Measurements from ENCODE around the gene NFRKB.

Gene NFRKB

GRCh38 chr11:129895126-129896041 is at the start of gene NFRKB:
NFRKB (minus strand) TSS chr11:129895578; CDS start chr11:129892849, 2,729 bp downstream.
- peak within 1 kb of the TSS; percentile 94 for H3K9ac ChIP-seq (ENCODE audit: low read length)
- H3K27me3 ChIP-seq (ENCODE audit: control insufficient read depth, insufficient read depth, low read length): no peaks in the 10 kb centered on the region
- H3K9me3 ChIP-seq (ENCODE audit: control insufficient read depth, low read length): no peaks in the 10 kb centered on the region
- no peaks in the 10 kb centered on the region for H3K4me1 ChIP-seq (ENCODE audit: control insufficient read depth, insufficient read depth, low read length)
- H3K36me3 ChIP-seq (ENCODE audit: control insufficient read depth, insufficient read depth, low read length): no peaks in the 10 kb centered on the region
- peak within 1 kb of the TSS; percentile 32 for H3K4me3 ChIP-seq (ENCODE audit: low read length)

- Histone ChIP-seq H3K9me3 (ENCODE audit: control insufficient read depth, low read length) (no peaks in the 10 kb centered on the region), H3K4me1 (ENCODE audit: control insufficient read depth, insufficient read depth, low read length) (no peaks in the 10 kb centered on the region), H3K36me3 (ENCODE audit: control insufficient read depth, insufficient read depth, low read length) (no peaks in the 10 kb centered on the region), H3K27me3 (ENCODE audit: control insufficient read depth, insufficient read depth, low read length) (no peaks in the 10 kb centered on the region), H3K9ac (ENCODE audit: low read length) (no peak overlapping the region), H3K4me3 (ENCODE audit: low read length) (no peak overlapping the region)
Observed at GRCh38 chr11:129944696-129945095, 49.3 kb upstream of the NFRKB start.

- H3K36me3 ChIP-seq (ENCODE audit: control insufficient read depth, insufficient read depth, low read length): no peaks in the 10 kb centered on the region
Observed at GRCh38 chr11:129943036-129943435, 47.7 kb upstream of the NFRKB start.

GRCh38 chr11:129939510-129939909 is 44.1 kb upstream of the NFRKB start:
- no peaks in the 10 kb centered on the region for H3K9me3 ChIP-seq (ENCODE audit: control insufficient read depth, low read length)
- H3K4me3 ChIP-seq (ENCODE audit: low read length): no peak overlapping the region
- no peaks in the 10 kb centered on the region for H3K36me3 ChIP-seq (ENCODE audit: control insufficient read depth, insufficient read depth, low read length)
- no peaks in the 10 kb centered on the region for H3K27me3 ChIP-seq (ENCODE audit: control insufficient read depth, insufficient read depth, low read length)
- no peaks in the 10 kb centered on the region for H3K4me1 ChIP-seq (ENCODE audit: control insufficient read depth, insufficient read depth, low read length)
- no peak overlapping the region for H3K9ac ChIP-seq (ENCODE audit: low read length)

More at GRCh38 chr11:129943036-129943435, 47.7 kb upstream of the NFRKB start:
- Histone ChIP-seq H3K4me3 (ENCODE audit: low read length) (no peak overlapping the region), H3K9ac (ENCODE audit: low read length) (no peak overlapping the region), H3K9me3 (ENCODE audit: control insufficient read depth, low read length) (no peaks in the 10 kb centered on the region), H3K27me3 (ENCODE audit: control insufficient read depth, insufficient read depth, low read length) (no peaks in the 10 kb centered on the region), H3K4me1 (ENCODE audit: control insufficient read depth, insufficient read depth, low read length) (no peaks in the 10 kb centered on the region)

- H3K9me3 ChIP-seq (ENCODE audit: control insufficient read depth, low read length): no peaks in the 10 kb centered on the region
- H3K9ac ChIP-seq (ENCODE audit: low read length): no peak overlapping the region
- H3K4me3 ChIP-seq (ENCODE audit: low read length): no peak overlapping the region
- H3K27me3 ChIP-seq (ENCODE audit: control insufficient read depth, insufficient read depth, low read length): no peaks in the 10 kb centered on the region
- no peaks in the 10 kb centered on the region for H3K4me1 ChIP-seq (ENCODE audit: control insufficient read depth, insufficient read depth, low read length)
- H3K36me3 ChIP-seq (ENCODE audit: control insufficient read depth, insufficient read depth, low read length): no peaks in the 10 kb centered on the region
Observed at GRCh38 chr11:129938764-129939163, 43.4 kb upstream of the NFRKB start.

GRCh38 chr11:129937592-129938238 is 42.3 kb upstream of the NFRKB start:
- Histone ChIP-seq H3K9ac (ENCODE audit: low read length) (no peak overlapping the region), H3K36me3 (ENCODE audit: control insufficient read depth, insufficient read depth, low read length) (no peaks in the 10 kb centered on the region), H3K4me3 (ENCODE audit: low read length) (no peak overlapping the region), H3K4me1 (ENCODE audit: control insufficient read depth, insufficient read depth, low read length) (no peaks in the 10 kb centered on the region), H3K27me3 (ENCODE audit: control insufficient read depth, insufficient read depth, low read length) (no peaks in the 10 kb centered on the region), H3K9me3 (ENCODE audit: control insufficient read depth, low read length) (no peaks in the 10 kb centered on the region)

GRCh38 chr11:129935723-129936122 is 40.3 kb upstream of the NFRKB start:
- Histone ChIP-seq H3K9me3 (ENCODE audit: control insufficient read depth, low read length) (no peaks in the 10 kb centered on the region), H3K4me3 (ENCODE audit: low read length) (no peak overlapping the region), H3K9ac (ENCODE audit: low read length) (no peak overlapping the region), H3K27me3 (ENCODE audit: control insufficient read depth, insufficient read depth, low read length) (no peaks in the 10 kb centered on the region), H3K4me1 (ENCODE audit: control insufficient read depth, insufficient read depth, low read length) (no peaks in the 10 kb centered on the region), H3K36me3 (ENCODE audit: control insufficient read depth, insufficient read depth, low read length) (no peaks in the 10 kb centered on the region)

GRCh38 chr11:129933891-129934290 is 38.5 kb upstream of the NFRKB start:
- Histone ChIP-seq H3K36me3 (ENCODE audit: control insufficient read depth, insufficient read depth, low read length) (no peaks in the 10 kb centered on the region), H3K4me3 (ENCODE audit: low read length) (no peak overlapping the region), H3K27me3 (ENCODE audit: control insufficient read depth, insufficient read depth, low read length) (no peaks in the 10 kb centered on the region), H3K9ac (ENCODE audit: low read length) (no peak overlapping the region), H3K9me3 (ENCODE audit: control insufficient read depth, low read length) (no peaks in the 10 kb centered on the region), H3K4me1 (ENCODE audit: control insufficient read depth, insufficient read depth, low read length) (no peaks in the 10 kb centered on the region)

- Histone ChIP-seq H3K27me3 (ENCODE audit: control insufficient read depth, insufficient read depth, low read length) (no peaks in the 10 kb centered on the region), H3K9ac (ENCODE audit: low read length) (no peak overlapping the region), H3K36me3 (ENCODE audit: control insufficient read depth, insufficient read depth, low read length) (no peaks in the 10 kb centered on the region)
Observed at GRCh38 chr11:129933262-129933661, 37.9 kb upstream of the NFRKB start.

GRCh38 chr11:129932381-129933067 is 37.1 kb upstream of the NFRKB start:
- Histone ChIP-seq H3K36me3 (ENCODE audit: control insufficient read depth, insufficient read depth, low read length) (no peaks in the 10 kb centered on the region), H3K4me3 (ENCODE audit: low read length) (no peak overlapping the region), H3K27me3 (ENCODE audit: control insufficient read depth, insufficient read depth, low read length) (no peaks in the 10 kb centered on the region)

More at GRCh38 chr11:129933262-129933661, 37.9 kb upstream of the NFRKB start:
- Histone ChIP-seq H3K9me3 (ENCODE audit: control insufficient read depth, low read length) (no peaks in the 10 kb centered on the region), H3K4me3 (ENCODE audit: low read length) (no peak overlapping the region), H3K4me1 (ENCODE audit: control insufficient read depth, insufficient read depth, low read length) (no peaks in the 10 kb centered on the region)

GRCh38 chr11:129930743-129931142 is 35.4 kb upstream of the NFRKB start:
- Histone ChIP-seq H3K4me3 (ENCODE audit: low read length) (no peak overlapping the region), H3K9ac (ENCODE audit: low read length) (no peak overlapping the region), H3K9me3 (ENCODE audit: control insufficient read depth, low read length) (no peaks in the 10 kb centered on the region), H3K36me3 (ENCODE audit: control insufficient read depth, insufficient read depth, low read length) (no peaks in the 10 kb centered on the region), H3K4me1 (ENCODE audit: control insufficient read depth, insufficient read depth, low read length) (no peaks in the 10 kb centered on the region), H3K27me3 (ENCODE audit: control insufficient read depth, insufficient read depth, low read length) (no peaks in the 10 kb centered on the region)

More at GRCh38 chr11:129932381-129933067, 37.1 kb upstream of the NFRKB start:
- no peaks in the 10 kb centered on the region for H3K4me1 ChIP-seq (ENCODE audit: control insufficient read depth, insufficient read depth, low read length)
- no peaks in the 10 kb centered on the region for H3K9me3 ChIP-seq (ENCODE audit: control insufficient read depth, low read length)
- no peak overlapping the region for H3K9ac ChIP-seq (ENCODE audit: low read length)

- Histone ChIP-seq H3K9me3 (ENCODE audit: control insufficient read depth, low read length) (no peaks in the 10 kb centered on the region), H3K4me3 (ENCODE audit: low read length) (no peak overlapping the region), H3K4me1 (ENCODE audit: control insufficient read depth, insufficient read depth, low read length) (no peaks in the 10 kb centered on the region), H3K36me3 (ENCODE audit: control insufficient read depth, insufficient read depth, low read length) (no peaks in the 10 kb centered on the region), H3K9ac (ENCODE audit: low read length) (no peak overlapping the region), H3K27me3 (ENCODE audit: control insufficient read depth, insufficient read depth, low read length) (no peaks in the 10 kb centered on the region)
Observed at GRCh38 chr11:129930296-129930695, 34.9 kb upstream of the NFRKB start.

Measured in mucosa of stomach (tissue), 1 donor.